Left cardiac atrium (tissue), 4 donors: ENCODE results near the gene SRGAP3. TPM values are rescaled to one million over a fixed set of nuclear protein-coding genes. Genes with fewer than 3 reads are reported as not detected.

Experiments
- ATAC-seq, 2 donors: fragments of 200-7000 bp; cut with Tn5 transposase; one replicate each; pipeline ENCODE4 v1.9.1; 2020; ENCODE audit warnings: mild to moderate bottlenecking in 2 of 2, moderate library complexity in 2 of 2
- DNase-seq: peaks from one replicate; pipeline ENCODE4 v3.0.0-alpha.2; 2020
- intact Hi-C, 2 donors: fragments of 100-400 bp; cut with DNase I; formaldehyde crosslinking; loops; one replicate each; pipeline versions ENCODE4 v1.14.1 to v1.15.1; 2022 to 2023
- total RNA-seq, 2 donors: library from RNA; stranded (reverse); fragmentation: NEBNext Ultra II Directional; extraction: Animal tissue kit (Norgen Biotek cat#: 25700); gene quantifications; one replicate each; pipeline ENCODE4 v1.2.1, GENCODE V29; 2021
- donor health status: DM: no; HTN: yes; CAD: no.
- donor health status: DM: no; HTN: yes; CAD: no; lungs with severe emphysema.
- donor health status: DM: yes; HTN: yes; CAD: no.
- donor health status: Dilated cardiomyopathy.

The SRGAP3 gene
- total RNA-seq, 2 donors from 2014 or later: 2.5 to 3.6 TPM

DNA sequence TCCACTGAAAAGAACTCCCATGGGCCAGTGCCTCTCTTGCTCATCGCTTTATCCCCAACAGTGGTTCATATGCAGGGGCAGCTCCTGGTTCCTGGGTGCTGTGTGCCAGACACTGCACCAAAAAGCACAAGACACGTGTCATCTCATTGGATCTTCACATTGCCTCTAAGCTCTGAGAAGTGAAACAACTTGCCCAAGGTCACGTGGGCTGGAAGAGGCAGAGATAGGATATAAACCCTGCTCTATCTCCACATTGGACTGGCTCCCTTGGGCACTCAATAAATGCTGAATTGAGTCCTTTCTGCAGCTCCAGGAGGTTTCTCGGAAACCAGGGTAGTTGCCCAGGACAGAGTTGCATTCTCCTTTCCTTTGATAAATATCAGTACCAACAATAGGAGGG, 88.1 kb downstream of the SRGAP3 start:
- intact Hi-C loops: no loop called here
- ATAC-seq (no peak), DNase-seq (no peak)

DNA sequence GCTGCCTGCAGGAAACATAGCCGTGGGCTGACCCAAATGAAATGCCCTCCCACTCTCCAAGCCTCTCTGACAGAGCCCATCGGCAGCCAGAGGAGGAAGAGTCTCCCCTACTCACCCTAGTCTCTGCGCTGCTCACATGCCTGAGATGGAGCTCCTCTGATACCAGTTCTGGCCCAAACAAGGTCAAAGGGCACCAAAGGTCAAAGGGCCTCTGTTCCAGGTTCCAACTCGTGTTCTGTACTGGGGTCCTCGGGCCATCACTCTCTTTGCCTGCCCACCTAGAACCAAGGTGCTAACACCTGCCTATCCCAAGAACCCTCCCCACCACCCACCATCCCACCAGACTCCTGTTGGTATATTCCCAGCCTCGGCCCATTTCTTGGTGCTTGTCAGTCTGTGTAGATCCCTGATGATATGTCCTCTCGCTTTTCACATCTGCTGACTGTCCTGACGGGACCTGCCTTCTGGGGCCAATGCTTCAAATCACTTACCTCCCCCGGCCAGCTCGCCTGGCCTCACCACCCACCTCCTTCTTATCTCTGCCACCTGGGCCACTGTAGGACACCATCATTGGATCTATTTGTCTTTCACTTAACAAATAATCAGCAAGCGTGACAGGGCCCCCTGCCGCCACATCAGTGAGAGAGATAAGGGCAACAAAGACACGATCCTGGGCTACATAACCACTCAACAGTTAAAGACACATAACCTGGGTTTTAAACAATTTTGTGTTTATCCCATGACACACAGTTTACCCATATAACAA, 90.4 kb downstream of the SRGAP3 start:
- intact Hi-C loops: no loop called here
- DNase-seq (no peak), ATAC-seq (no peak)

DNA sequence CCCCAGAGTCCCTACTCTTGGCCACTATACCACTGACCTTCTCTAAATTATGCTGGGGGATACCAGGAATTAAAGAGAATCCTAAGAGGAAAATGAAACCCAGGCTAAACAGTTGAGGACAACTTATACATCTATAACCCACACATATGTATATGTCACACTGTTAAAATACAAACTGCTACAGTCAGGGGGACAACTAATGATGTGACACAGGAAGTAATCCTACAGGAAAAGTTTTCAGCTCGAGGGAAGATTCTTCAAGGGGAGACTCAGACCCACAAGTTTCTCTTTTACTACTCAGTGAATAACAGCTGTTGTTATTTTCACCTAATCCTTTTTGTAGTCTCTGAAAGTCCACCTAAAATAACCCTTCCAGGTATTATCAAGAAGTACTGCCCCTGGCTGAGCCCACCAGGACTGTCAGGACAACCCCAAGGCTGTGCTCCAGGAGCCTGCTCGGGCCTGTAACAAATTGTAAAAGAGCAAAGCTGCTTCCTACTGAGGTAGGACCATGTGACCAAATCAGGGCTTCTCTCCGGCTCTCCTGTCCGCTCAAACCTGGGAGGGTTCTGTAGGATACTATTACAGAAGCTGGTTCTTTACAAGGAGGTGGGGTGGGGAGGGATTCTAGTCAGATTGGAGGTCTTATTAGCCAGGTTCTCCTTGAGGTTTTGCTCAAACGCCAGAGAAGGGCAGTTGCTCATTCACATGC, 91.6 kb downstream of the SRGAP3 start:
- intact Hi-C loops: no loop called here
- ATAC-seq (no peak), DNase-seq (no peak)

DNA sequence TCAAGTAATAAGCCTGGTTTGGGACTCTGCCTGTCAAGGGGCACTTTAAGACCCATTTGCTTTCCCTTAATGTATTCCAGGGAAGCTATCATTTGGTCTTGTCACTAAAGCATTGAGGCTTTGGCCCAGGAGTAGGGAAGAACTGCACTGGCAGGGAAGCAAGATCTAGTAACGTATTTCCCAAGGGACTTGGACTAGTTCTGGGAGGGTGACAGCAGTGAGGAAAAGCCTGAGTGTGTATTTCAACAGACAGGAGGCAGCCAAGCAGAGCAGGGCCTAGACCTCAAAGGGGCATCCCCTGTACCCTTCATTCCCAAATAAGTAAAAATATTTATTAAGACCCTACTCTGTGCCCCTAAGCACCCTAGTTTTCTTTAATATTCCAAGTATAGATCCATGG, 92.8 kb downstream of the SRGAP3 start:
- ATAC-seq: no peak
- intact Hi-C loops: no loop called here

DNA sequence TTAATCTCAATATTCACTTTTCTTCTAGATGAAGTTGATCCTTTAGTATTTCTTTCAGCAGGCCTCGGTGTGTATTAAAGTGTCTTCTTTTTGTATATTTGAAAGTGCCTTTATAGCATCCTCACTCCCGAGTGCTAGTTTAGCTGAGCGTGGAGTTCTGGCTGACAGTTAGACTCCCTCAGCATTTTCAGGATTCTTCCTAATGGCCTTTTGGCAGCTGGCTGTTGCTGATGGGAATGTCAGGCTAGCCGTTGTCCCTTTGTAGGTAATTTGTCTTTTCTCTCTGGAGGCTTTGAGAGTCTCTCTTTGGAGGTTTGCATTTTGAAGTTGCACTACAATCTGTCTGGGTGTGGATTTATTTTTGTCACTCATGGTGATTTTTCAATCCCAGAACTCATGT, 94.4 kb downstream of the SRGAP3 start:
- no peak for ATAC-seq
- no peak for DNase-seq
- intact Hi-C loops: no loop called here

More for the DNA sequence above, 92.8 kb downstream of the SRGAP3 start:
- no peak for DNase-seq

DNA sequence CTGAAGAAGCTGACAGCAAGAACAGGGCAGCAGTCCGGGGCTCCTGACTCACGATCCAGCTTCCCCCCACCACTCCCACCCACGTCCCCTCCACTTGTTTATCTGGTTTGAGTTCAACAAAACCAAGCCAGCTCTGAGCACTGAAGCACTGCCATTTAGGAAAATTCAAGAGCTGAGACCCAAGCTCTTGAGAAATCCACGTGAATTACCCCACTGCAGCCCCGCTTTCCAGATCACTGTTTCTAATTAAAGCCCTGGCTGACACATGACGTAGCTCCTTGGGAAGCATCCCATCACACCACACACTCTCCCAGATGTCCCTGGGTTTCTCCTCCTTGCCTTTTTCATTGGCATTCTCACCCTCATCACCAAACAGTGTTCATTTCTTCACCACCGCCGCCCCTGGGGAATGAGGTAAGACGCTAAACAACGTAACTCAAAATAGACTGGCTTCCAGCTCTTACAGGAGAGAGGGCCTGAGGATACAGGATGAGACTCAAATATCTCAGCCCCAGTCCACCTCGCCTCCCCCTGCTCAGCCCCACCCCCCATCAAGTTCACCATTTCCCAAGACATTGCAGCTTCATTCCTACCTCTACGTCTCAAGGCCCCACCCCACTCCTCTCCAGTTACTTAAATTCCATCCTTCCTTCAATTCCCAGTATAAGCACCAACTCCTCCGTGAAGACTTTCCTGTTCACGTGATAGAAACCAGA, 95.4 kb downstream of the SRGAP3 start:
- ATAC-seq (peak; percentile 62 to 67), DNase-seq (peak; percentile 51)
- intact Hi-C loops: no loop called here

DNA sequence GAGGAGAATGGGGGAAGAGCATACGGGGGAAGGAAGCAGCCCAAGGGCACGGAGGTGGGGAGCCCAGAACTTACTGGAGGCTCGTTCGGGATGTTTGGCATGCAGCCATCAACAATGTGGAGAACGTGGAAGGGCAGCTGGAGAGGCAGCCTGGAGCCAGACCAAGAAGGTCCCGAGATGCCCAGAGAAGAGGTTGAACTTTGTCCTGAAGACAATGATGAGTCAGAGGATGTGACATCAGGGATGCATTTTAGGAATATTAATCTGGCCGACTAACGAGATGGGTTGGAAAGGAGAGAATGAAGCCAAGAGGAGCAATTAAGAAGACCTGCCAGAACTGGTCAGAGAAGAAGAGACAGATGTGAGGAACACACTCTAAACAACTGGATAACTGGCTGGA, 98.2 kb downstream of the SRGAP3 start:
- no peak for ATAC-seq
- no peak for DNase-seq
- intact Hi-C loops: no loop called here

DNA sequence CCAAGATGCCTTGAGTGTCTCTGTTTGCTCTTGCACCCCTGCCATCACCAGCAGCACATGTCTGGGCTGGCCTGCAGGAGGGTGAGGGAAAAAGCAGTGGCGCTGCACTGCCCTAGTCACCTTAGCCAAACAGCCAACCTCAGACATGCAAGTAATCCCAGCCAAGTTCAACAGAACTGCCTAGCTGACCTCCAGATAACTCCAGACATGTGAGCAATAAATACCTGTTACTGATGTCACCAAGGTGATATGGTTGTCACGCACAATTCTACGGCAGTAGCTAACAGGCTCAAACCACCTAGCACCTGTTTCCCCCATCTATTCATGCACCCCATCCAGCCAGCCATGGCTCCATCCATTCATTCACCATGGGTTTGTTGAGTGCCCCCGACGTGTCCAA, 99.9 kb downstream of the SRGAP3 start:
- ATAC-seq (no peak), DNase-seq (no peak)
- intact Hi-C loops: no loop called here

DNA sequence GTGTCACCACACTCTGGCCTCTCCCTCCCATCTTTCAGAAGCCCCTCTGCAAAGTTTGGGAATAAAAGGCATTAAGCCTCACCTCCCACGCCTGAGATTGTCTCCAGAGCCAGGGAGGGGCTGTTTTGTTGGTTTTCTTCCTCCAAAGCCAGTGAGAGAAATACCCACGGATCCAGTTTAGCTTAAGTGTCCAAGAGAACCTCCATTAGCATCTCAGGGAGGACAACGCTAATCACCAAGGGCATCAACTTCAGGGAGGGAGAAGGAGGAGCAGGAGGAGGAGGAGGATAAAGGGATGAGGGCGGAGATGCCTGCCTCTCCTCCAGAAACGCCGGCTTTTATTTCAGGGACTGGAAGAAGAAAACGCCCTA, 101.6 kb downstream of the SRGAP3 start:
- DNase-seq (no peak), ATAC-seq (no peak)
- intact Hi-C loops: no loop called here

DNA sequence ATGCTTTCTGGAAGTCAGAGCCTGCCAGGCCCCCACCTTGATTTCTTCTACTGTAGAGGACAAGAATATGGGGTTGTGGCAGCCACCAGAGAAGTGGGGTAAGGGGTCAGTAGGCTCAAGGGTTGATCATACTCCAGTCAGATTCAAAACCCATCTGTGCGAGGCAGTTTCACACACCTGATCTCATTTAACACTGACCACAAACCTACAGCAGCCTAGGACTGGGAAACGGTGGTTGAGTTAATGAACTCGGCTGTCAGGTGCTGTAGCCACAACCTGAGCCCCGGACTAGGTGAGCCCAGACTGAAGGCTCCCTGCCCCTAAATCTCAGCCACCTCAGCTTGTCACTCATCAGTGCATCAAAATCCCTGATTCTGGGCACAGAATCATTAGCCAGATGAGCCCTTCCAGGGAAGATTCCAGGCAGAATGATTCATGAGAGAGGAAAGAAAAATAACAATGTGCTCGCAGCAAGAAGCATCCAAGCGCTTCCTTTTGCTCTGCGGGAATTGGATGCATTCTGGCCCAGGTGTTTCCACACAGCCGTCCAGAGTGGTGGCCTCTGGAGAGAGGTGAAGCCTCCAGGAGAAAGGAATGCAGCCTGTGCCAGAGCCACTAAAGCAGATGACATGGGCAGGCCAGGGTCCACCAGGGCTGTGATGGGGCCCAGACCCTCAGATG, 102.1 kb downstream of the SRGAP3 start:
- DNase-seq (no peak), ATAC-seq (peak in 1 of 2 donors; percentile 18)
- intact Hi-C loops: no loop called here

DNA sequence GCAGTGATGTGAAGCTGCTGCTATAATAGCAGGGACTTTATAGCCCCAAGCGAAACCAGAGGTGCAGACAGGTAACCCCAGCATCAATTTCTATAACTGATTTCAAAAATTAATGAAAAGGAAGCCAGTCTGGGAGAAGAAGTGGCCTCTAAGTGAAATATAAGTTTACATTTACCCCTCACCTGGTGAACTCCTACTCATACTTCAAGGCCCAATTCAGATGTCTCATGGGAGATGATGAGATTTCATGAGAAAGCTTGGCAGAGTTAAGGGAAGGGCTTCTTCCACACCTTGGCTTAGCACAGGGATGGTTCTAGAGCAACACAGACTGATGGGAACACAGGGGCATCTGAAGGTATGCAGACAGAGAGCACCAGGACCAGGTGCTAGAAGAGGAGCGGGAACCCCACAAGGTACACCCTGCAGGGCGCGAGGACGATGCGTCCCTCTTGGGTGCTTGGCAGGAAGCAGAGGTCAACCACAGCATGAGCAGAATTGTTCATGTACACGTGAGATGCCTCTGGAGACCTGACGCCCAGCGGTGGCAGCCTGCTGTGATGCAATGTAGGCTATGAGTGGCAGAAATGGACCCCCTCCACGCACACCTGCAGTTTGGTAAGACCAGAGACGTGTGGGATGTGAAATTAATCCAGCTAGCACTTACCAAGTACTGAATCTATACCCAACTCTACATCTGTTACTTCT, 102.9 kb downstream of the SRGAP3 start:
- no peak for ATAC-seq
- DNase-seq: no peak
- intact Hi-C loops: no loop called here

DNA sequence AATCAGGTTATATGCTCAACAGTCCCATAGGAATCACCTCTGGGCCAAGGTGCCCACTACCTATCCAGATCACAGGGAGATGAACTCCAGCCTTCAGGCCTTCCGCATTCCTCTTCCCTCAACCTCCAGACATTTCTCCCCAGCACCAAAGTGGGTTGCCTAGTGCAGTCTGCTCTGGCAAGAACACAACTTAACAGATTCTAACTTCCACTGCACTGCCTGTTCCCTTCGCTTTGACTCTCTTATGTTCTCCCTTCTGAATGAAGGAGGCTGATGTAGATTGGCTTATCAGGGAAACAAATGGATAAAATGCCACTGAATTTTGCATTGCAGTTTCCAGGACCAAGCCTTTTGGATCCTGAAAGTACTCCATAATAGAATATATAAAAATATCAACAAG, 106.3 kb downstream of the SRGAP3 start:
- intact Hi-C loops: no loop called here
- ATAC-seq (no peak), DNase-seq (no peak)

DNA sequence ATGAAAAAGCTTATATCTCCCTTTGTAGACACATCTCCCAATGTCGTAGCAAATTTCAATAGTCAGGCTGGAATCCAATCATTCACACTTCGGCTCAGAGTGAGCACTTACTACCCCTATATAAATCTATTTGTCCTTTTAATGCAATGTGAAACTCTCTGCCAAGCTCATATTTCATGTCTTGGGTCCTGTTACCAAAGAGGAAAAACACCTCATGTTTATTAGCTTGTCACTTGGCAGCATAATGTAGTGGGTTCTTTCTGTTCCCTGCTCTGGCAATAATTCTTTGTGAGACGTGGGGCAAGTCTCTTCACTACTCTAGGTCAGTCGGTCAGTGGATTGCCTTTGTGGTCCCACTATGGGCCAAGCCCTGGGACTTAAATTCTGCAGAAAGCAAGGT, 107.1 kb downstream of the SRGAP3 start:
- intact Hi-C loops: no loop called here
- DNase-seq (no peak), ATAC-seq (no peak)

DNA sequence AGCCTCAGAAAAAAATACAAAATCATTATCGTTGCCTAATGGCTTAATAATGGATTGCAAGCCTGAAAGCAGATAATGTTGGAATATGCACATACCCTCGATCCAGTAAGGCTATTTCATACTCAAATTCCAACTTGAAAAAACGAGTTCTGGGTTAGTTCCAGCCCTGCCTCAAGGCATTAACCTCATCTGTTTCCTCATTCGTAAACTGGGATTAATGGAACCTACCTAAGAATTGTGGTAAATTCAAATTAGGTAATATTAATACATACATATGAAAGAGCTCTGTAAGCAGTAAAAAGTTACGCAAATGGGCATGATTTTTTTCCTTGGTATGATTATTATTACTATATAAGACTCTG, 107.5 kb downstream of the SRGAP3 start:
- ATAC-seq: no peak
- DNase-seq: no peak
- intact Hi-C loops: no loop called here

DNA sequence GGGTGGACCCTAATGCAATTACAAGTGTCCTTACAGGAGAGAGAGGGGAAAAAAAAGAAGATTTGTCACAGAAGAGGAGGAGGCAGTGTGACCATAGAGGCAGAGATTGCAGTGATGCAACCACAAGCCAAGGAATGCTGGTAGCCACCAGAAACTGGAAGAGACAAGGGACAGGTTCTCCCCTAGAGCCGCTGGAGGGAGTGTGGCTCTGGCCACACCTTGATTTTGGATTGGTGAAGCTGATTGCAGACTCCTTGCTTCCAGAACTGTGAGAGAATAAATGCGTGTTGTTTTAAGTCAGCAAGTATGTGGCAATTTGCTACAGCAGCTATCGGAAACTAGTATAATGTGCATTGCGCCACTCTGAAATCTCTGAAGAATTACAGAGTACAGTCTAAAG, 110.1 kb downstream of the SRGAP3 start:
- DNase-seq (no peak), ATAC-seq (no peak)
- intact Hi-C loops: no loop called here

DNA sequence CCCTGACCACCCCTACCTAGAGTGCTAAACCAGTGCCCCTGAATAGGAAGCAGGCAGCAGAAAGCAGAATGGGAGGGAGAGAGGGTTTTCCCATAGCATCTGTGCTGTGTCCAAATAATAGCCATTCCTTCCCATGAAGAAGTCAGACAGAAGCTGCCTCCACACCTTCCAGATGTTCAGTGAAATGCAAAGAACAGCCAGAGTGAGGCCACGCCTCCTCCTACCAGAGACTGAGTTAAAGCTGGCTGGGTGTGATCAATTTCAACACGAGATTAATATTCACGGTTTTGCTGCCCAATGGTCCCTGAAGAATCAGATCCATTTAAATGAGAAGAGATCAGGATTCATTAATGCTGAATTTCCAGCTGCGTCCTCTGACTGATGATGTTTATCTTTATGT, 111.8 kb downstream of the SRGAP3 start:
- DNase-seq (no peak), ATAC-seq (no peak)
- intact Hi-C loops: no loop called here

DNA sequence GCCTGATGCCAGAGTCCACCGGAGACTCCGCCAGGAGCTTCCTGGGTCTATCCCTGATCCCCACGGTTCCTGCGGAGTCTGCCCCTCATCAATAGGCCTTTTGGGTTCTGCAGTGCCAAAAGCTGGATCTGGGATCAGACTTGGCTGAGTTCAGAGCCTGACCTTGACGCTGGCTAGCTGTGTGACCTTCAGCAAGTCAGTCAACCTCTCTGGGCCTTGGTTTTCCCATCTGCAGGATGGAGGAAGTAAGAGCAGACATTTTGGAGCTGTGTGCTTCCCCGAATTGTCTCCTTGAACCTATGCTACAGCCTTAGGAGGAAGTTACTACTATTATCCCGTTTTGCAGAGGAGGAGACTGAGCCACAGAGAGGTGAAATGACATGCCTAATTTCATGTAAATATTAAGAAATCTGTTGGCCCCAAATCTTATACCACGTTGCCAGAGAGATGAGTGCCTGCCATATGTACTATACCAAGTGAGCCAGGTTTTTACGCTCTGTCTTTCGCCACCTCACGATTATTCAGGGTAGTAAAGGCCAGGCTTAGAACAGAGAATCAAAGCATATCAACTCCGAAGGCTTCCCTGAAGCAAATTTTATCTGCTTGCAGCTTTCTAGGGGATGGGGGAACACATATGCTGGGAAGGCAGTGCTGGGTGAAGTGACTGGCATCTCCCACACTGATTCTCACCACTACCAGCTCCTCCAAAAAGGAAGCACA, 112.5 kb downstream of the SRGAP3 start:
- intact Hi-C loops: no loop called here
- DNase-seq (no peak), ATAC-seq (no peak)

DNA sequence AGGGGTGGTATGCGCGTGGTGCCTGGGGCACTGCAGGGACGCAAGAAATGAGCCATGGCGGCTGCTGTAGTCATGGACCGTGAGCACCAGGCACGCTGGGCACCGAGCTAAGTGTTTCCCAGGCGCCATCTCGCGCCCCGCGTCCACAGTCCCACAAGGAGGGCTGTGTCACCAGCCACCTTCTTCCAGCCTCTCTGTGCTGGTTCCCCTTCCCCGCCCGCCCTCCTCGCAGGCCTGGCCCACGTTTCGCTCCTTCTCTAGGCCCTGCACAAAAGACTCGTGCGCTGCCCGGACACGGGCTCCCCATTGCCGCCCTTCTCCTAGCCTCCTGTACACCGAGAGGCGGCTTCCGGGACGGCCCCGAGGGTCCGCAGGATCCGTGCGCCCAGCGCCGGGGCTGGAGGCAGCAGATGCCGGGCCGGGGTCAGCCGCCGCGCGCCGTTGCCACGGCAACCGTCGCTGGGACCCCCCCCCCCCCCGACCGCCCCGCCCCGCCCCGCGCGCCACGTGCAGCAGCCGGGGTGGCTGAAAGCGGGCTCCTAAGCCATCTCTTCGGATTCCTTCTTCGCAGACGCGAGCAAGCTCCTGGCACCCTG, 113.4 kb downstream of the SRGAP3 start:
- ATAC-seq: peak; percentile 61 to 72
- peak; percentile 27 for DNase-seq
- intact Hi-C loops: no loop called here
